ENCODE measurements around the gene POM121L2.
A peak's percentile ranks its signal among the peaks of the same experiment; 100 is the strongest.

Gene POM121L2

GRCh38 chr6:27312146-27312949 is at the start of gene POM121L2:
POM121L2 (minus strand) TSS chr6:27312273; CDS start chr6:27312170, 103 bp downstream.
- DNase-seq (ENCODE audit: low spot score) = peak; percentile 64

DNA sequence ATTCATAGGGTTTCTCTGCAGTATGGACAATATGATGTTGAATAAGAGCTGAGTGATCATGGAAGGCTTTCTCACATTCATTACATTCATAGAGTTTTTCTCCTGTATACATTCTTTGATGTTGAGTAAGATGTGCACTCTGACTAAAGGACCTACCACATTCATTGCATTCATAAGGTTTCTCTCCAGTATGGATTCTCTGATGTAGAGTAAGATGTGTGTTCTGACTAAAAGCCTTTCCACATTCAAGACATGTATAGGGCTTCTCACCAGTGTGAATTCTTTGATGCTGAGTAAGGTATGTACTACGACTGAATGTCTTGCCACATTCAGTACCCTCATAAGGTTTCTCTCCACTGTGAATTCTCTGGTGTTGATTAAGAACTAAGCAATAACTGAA is 47.2 kb upstream of the POM121L2 start:
- DNase-seq (ENCODE audit: low spot score) = no peak

DNA sequence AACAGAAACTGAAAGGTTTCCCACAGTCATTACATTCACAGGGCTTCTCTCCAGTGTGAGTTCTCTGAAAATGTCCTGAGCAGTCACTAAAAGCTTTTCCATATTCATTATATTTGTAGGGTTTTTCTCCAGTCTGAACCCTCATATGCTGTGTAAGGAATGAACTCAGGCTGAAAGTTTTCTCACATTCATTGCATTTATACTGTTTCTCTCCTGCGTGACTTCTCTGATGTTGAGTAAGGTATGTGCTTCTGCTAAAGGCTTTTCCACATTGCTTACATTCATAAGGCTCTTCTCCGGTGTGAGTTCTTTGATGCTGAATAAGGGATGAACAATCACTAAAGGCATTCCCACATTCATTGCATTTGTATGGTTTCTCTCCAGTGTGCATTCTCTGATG is 46.7 kb upstream of the POM121L2 start:
- no peak for DNase-seq (ENCODE audit: low spot score)

DNA sequence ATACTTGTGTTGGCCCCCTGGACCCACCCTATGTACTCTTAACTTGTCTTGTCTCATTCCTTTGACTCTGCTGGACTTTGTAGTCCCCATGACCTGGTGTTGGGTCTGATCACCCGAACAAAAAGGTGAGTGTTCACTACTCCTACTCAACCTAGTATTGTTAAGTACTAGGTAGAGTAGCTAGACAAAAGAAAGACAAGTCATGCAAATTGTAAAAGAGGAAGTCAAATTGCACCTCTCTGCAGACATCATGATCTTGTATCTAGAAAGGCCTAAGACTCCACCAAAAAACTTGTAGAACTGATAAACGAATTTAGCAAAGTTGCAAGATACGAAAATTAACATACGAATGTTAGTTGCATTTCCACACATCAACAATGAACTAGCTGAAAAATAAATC is 40.8 kb upstream of the POM121L2 start:
- DNase-seq (ENCODE audit: low spot score) = no peak

DNA sequence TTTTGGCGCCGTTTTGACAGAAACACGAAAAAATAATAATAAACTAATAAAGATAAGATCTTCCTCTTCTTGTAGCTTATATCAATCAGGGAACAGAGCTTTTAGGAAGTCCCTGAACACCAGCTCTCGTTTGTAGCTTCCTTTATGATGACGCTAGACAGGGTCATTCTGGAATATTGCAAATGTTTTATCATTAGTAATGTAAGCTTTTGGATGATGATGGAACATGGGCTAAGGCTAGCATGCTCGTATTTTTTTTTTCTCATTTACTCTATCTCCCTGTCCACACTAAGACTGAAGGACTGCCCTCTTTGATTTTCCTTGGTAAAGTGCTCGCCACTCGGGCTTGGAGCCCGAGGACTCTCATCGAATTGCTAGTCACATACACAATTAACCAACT is 22.1 kb upstream of the POM121L2 start:
- DNase-seq (ENCODE audit: low spot score) = no peak

DNA sequence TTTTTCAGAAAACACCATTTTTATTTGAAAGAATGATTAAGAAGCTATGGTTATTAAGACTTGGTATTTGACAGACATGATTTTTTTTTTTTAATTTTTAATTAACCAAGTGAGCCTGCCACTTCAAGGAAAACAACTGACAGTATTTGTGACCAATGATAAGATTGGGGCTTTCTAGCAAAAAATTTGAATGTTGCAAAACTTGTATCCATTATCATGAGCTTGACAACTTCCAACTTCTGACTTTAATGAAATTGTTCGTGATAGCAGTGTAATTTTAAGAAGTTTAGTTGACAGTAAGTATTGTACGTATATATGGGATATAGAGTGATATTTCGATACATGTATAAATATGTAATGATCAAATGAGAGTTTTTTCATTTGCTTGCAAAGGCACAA is 21.6 kb upstream of the POM121L2 start:
- no peak for DNase-seq (ENCODE audit: low spot score)

DNA sequence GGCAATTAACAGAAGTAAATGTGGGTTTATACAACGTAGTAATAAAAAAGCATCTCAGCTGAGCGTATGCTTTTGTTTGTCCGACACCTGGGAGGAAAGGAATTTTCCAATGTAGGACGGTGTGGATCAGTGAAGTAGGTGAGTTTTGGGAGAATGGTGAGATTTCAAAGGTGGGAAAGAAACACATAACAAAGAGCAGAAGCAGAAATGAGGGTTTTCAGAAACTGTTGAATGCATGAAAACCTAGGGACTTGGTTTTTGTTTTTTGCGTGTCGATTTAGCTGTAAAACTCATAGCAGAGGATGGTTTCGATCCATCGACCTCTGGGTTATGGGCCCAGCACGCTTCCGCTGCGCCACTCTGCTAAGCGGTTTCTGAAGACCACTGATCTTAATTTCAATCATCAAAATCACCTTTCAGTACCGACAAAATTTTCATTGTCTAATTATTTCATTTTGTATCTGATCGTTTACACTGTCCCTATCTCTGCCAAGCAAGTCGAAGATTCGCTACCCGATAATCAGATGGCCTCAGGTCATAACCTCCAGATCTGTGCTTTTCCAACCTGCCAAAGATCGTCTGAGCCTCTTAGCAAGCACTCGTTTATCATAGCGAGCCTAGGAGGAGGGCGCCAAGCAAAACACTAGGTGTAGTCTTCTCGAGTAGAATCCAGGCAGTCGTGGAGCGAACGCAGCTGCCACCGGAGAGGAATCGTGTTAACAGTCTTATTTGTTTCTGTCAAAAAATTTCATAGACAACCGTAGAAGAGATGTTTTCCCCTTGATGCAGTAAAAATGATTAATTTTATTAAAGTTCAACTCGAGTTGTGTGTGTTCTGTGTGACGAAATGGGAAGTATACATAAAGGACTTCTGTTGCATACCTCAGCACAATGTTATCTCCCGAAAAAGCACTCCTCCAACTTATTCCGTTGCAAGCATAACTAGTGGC is 20.9 kb upstream of the POM121L2 start:
- DNase-seq (ENCODE audit: low spot score) = no peak

- DNase-seq (ENCODE audit: low spot score) = no peak
Observed at GRCh38 chr6:27327023-27327738, 15.1 kb upstream of the POM121L2 start.

DNA sequence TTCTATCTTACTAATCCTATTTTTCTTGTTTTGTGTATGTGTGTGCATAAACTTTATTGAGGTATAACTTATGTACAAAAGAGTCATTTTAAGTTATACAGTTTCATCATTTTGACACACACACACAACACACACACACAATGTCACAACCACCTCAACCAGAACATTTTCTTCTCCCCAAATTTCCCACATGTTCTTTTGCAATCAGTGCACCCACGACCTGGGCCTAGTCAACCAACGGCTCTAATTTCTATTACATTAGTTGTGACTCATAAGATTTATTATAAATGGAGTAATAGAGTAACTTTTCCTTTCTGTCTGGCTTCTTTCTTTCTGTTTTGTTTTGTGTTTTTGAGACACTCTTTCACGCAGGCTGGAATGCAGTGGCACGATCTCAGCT is 9.8 kb upstream of the POM121L2 start:
- no peak for DNase-seq (ENCODE audit: low spot score)

DNA sequence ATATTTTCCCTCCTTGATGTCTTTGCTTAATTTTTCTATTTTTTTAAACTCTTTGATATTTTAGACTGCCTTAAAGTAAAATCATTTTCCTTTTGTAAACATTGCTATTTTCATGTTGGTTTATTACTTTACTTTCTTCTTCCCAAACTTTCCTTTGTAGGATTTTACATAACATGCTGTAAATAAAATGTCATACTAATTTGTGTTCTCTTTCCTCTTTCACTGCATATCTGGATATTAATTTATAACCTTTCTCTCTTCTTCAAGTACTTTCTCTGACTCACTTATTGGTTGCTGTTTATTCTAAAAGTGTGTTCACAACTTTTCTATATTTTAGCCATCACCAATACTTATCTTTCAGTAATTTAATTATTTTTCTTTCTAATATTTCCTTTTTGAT is 9.3 kb upstream of the POM121L2 start:
- DNase-seq (ENCODE audit: low spot score) = no peak

GRCh38 chr6:27318973-27319372 is 6.9 kb upstream of the POM121L2 start:
- no peak for DNase-seq (ENCODE audit: low spot score)

DNA sequence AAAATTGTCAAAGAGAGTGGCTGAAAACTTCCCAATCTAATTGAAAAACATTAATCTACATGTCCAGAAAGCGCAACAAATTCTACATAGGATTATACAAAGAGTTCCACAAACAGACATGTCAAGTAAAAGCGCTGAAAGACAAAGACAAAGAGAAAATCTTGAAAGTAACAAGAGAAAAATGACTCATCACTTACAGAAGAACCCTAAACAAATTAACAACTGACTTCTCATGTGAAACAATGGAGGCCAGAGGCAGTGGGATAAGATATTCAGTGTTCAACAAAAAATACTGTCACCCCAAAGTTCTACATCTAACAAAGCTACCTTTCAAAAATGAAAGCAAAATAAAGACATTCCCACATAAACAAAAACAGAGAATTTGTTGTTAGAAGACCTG is 2.0 kb upstream of the POM121L2 start:
- no peak for DNase-seq (ENCODE audit: low spot score)

DNA sequence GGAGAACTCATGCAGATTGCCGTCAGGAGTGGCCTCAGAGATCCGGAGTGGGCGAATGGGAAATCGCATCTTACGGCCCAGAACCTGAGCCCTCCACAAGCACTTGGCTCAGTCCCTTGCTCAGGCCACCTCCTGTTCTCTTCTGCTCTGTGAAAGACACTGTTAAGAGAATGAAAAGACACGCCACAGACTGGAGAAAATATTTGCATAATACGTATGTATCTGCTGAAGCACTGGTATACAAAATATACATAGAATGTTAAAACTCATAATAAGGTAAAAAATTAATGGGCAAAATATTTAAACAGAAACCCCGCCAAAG is 838 bp upstream of the POM121L2 start:
- DNase-seq (ENCODE audit: low spot score) = no peak

- DNase-seq (ENCODE audit: low spot score) = no peak
Observed at GRCh38 chr6:27311806-27312145, 297 bp downstream of the POM121L2 start.

- DNase-seq (ENCODE audit: low spot score) = no peak
Observed at GRCh38 chr6:27303613-27304272, 8.3 kb downstream of the POM121L2 start.

- DNase-seq (ENCODE audit: low spot score) = no peak
Observed at GRCh38 chr6:27297857-27298730, 14.0 kb downstream of the POM121L2 start.

DNA sequence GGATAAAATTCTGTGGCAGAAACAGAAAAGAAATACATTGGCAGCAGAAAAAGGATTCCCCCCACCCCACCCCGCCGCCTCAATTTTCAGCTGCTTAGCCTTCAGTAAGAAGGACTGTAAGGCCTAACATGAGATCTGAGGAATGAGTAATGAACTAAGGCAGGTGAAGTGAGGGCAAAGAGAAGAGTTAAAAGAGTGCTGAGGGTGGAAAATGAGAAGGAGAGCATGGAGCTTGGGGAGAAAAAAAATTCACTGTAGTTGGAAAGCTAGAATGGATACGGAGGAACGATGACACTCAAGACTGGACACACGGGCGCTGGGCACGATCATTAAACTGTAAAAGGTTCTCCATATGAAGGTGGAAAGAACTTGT is 14.6 kb downstream of the POM121L2 start:
- no peak for DNase-seq (ENCODE audit: low spot score)

- no peak for DNase-seq (ENCODE audit: low spot score)
Observed at GRCh38 chr6:27296106-27296783, 15.8 kb downstream of the POM121L2 start.

DNA sequence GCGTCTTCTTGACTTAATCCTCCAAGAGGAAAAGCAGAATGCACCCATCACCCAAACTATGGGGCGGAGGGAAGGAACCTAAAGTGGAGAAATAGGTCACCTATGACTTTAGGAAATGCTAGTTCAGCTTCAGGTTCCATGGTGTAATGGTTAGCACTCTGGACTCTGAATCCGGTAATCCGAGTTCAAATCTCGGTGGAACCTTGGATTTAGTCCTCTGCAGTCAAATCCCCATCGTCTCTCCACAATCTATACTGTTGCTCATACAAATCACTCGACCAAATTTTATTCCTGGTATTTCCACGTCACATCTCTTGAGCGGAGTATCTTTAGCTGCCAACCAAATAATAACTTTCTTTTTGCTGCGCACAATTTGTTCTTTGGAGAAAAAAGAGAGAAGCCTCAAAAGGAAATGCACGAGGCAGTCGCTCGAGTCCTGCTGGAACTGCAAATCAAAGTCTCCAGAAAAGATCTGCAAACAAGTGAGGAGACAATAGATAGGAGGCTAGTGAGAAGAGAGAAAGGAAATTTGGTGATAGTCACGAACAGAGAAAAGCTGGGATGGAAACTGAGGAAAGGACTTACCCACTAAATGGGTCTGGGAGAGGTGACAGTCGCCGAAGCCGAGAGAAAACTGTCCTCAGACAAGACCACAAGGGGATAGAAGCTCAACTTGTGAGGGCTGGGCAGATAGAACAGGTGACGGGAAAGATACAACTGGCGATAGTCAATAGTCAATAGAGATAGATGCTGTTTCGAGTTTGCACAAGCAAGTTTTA is 16.6 kb downstream of the POM121L2 start:
- no peak for DNase-seq (ENCODE audit: low spot score)

- DNase-seq (ENCODE audit: low spot score) = no peak
Observed at GRCh38 chr6:27294409-27294808, 17.7 kb downstream of the POM121L2 start.

Data from germinal center (tissue), 1 donor.